GM21360 (cell line): ENCODE results near the gene NCBP3.
"Not testable (repeated sequence)": the region's sequence is repeated elsewhere in the genome, so short reads cannot be mapped to it uniquely, and the experiment has no call there.

Experiments used
- ATAC-seq: cut with Tn5 transposase; IDR thresholded peaks from one replicate; pipeline ENCODE4 v1.9.1; 2021; ENCODE audit warnings: mild to moderate bottlenecking, moderate library complexity; ENCODE audit not compliant: unreplicated experiment

NCBP3 gene

DNA sequence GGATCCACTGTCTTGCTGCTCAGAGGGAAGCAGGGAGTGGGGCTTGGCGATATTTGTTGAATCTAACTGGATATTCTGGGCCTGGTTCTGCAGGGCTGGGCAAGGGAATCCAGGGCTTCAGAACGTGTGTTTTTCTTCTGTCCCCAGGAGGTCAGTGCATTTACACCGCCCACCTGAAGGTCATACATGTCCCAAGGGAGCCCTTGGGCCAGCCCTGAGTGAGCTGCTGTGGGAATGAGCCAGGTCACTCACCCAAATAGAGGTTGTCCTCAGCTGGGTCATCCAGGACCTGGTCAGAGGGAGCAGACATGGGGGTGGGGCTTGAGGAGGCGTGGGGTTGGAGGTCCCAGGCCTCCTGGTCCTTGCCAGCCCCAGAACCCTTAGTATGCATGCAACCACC, 36.2 kb upstream of the NCBP3 start:
- ATAC-seq, result no peak

DNA sequence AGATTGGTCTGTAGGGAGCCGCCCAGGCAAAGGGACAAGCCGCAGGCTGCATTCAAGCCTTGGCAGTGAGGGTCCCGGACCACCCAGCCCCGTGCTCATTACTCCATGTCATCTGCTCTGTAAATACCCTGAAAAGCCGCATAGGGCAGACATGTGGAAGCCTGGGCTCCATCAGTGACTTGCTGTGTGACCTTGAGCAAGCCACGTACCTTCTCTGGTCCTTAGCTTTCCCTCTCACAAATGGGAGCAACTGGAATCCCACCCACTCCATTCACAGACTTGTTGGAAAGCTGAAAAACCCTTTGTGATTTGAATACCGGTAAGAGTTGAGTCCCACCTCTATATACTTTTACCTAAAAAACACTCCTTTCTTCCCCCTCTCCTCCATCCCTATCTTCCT, 34.9 kb upstream of the NCBP3 start:
- ATAC-seq, result no peak

DNA sequence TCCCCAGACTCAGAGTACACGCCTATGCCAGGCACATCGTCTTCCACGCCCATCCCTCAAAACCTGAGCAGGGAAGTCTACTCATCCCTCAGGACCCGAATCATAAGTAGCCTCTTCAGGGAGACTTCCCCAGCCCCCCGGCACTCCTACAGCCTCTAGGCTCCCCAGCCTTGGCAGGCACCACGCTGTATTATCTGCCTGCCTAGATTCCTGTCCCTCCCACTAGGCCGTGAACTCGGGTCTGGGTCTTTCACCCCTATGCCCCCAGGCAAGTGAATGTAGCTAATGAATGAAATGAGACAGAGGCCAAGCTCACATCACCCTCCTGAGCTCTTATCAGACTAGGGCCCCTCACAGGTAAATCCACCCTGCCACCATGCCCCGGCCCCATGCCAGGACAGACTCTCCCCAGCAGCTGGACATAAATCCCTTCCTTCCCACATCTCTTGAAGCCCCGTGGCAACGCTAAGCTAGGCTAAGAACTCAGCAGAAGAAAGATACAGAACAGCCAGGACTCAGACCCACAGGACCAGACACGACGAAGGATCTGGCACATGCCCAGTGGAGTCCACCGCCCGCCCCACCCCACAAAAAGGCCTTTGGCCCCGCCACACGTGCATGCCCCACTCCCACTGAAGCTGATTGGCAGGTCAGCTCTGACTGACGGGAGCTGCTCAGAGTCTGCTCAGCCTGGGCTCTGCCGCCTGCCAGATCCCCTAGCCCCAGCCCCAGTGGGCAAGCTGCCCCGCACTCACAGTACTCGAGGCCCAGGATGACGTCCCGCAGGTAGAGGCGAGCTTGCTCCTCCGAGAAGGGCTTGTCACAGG, 33.8 kb upstream of the NCBP3 start:
- no peak for ATAC-seq

DNA sequence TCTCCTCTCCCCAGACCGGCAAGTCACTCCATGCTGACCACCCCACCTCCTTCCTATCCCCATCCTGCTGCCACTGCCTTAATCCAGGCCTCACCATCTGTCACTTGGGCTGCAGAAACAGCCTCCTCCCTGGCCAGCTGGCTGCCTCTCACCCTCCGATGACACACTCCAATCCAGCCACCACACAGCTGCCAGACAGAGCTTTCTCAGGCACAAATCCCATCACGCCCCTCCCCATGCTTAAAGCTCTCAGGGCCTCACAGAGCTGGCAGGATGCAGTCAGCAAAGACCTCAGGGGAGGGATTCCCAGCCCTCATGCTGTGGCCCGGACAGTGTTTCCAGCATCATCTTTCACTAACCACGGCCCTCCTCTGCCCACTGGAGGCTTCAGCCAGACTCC, 33.1 kb upstream of the NCBP3 start:
- no peak for ATAC-seq

DNA sequence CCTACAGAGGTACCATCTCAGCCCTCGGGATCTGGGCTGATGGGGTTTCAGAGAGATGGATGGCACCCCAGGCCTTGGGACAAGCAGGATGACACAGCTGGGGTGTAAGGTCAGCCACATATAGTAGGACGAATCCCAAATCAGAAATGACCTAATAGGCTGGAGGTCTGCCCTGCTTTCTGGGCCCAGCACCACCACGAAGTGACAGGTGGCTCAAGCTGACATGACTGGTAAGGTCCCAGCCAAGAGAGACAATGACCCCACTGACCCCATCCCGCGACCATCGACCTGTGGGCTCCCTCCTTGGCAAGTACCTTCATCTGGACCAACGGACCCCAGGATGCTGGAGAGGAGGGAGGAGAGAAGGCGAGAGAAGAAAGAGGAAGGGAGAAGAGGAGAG, 31.2 kb upstream of the NCBP3 start:
- no peak for ATAC-seq

DNA sequence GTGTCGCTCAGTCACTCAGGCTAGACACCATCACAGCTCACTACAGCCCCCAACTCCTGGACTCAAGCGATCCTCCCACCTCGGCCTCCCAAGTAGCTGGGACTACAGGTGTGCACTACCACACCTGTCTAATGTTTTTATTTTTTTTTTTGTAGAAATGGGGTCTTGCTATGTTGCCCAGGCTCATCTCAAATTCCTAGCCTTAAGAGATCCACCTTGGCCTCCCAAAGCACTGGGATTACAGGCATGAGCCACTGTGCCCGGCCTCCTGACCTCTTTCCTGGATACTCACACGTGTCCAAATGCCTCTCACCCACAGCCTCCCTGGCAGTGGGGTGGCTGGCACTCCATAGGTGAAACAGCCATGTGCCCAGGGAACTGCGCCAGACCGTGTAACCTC, 29.3 kb upstream of the NCBP3 start:
- ATAC-seq, result no peak

DNA sequence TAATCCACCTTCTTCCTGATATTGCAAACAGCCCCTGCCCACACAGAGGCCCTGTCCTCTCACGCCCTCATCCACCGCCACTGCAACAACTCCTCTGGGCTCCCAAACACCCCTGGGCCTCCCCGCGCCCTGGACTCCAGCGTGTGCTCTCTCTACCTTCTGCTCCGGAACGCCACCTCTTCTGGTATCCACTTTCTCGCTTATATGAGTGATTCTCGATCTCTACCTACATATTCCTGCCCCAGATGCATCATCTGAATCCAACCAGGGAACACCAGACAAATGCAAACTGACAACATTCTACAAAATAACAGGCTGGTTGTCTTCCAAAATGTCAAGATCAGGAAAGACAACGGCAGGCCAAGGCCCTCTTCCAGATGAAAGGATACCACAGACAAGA, 27.8 kb upstream of the NCBP3 start:
- ATAC-seq, result no peak

DNA sequence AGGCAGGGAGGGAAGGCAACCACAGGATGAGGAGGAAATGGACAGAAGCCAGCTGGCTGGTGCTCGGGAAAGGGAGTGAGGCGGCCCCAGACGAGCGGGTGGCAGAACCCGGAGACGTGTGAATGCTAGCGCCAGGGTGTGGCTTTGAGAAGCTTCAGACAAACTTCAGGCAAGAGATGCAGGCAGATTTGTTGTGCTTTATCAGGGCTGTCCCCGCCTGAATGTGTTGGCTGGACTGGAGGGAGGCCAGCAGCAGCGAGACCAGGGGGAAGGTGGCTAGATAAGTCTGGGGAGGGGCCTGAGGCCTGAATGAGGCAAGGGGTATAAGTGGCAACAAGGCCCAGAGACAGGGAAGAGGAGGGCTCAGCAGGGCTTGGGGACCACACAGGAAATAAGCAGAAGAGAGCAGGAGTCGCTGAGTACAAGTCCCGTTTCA, 24.8 kb upstream of the NCBP3 start:
- ATAC-seq, result no peak

DNA sequence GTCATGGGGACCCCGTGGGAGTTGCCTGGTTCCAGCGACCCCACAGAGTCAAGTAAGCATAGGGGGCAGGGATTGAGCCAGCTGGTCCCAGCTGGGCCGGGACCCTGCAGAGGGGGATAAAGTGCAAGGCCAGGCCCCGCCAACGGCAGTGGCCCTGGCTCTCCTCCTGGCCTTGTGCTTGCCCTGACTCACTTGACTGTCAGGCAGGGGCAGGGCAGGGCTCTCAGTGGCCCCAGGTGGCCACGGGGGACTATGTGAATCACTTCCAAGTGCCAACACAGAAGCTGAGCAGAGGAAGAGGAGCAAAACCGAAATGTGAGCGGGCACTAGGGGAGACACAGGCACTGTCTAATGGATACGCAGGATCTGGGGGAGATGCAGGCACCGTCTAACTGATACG, 21.6 kb upstream of the NCBP3 start:
- ATAC-seq, result no peak

DNA sequence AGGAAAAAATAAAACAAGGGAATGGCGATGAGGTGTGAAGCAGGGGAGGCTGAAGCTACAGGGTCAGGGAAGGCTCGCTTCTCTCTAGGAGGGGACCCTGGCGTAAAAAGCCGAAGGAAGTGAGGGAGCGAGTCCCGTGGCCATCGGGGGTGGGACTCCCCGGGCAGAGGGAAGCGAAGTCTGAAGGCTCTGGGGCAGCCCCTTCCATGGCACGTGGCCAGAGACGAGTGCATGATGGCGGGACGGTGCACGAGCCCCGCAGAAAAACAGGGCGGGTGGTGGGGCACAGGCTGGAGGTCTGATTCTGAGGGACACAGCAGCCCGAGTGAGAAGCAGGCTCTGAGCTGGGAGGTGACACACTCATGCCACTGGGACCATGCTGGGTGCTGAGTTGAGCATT, 21.1 kb upstream of the NCBP3 start:
- no peak for ATAC-seq

DNA sequence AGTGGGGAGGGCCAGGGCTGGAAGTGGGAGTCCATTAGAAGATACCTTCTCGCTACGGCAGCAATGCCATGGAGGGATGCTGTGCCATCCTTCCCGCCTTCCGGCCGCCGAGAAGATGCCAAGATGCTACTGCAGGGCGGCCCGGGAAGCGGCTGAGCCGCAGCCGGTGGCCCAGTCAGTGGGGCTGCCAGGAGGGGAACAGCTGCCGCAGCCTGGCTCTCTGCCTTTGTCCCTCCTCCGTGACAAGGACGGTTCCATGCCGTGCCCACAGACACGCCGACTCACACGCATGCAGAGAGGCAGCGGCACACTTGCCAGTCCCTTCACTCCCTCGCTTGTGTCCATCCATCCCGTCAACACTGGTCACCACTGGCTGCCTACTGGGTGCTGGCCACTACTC, 20.2 kb upstream of the NCBP3 start:
- ATAC-seq, result no peak

DNA sequence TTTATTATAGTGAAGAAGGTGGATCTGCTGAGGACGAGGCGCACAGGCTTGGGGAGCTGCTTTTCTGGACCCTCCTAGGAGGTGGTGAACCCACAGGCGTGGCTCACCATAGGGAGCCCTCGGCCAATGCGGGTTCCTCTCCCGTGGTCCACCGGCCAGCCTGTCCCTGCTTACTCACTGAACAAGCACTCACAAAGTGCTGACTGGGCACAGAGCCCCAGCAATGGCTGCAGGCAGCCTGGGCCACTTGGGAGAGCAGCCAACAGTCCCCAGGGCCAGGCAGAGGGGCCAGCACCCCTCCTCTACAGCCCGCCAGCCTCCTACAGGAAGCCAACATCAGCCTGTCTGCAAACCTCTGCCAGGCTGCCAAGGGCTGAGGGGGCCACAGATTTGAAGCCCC, 19.1 kb upstream of the NCBP3 start:
- ATAC-seq, result no peak

DNA sequence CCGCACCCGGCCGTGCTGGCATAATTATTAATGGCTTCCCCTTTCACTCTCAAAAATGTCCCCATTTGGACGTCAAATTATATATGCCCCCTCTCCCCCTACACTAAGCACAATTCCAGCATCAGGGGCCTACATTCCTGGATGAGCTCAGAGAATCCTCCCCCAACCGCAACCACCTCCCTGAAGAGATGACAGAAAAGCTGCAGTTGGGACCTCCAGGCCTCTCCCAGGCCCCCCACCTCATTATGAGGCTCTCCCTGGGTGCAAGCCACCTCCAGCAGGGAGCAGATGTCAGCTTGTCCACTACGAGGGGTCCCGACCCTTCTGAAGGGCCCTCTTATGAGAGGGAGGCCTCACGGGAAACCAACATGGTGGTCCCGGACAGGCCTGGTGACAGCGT, 18.5 kb upstream of the NCBP3 start:
- ATAC-seq, result no peak

DNA sequence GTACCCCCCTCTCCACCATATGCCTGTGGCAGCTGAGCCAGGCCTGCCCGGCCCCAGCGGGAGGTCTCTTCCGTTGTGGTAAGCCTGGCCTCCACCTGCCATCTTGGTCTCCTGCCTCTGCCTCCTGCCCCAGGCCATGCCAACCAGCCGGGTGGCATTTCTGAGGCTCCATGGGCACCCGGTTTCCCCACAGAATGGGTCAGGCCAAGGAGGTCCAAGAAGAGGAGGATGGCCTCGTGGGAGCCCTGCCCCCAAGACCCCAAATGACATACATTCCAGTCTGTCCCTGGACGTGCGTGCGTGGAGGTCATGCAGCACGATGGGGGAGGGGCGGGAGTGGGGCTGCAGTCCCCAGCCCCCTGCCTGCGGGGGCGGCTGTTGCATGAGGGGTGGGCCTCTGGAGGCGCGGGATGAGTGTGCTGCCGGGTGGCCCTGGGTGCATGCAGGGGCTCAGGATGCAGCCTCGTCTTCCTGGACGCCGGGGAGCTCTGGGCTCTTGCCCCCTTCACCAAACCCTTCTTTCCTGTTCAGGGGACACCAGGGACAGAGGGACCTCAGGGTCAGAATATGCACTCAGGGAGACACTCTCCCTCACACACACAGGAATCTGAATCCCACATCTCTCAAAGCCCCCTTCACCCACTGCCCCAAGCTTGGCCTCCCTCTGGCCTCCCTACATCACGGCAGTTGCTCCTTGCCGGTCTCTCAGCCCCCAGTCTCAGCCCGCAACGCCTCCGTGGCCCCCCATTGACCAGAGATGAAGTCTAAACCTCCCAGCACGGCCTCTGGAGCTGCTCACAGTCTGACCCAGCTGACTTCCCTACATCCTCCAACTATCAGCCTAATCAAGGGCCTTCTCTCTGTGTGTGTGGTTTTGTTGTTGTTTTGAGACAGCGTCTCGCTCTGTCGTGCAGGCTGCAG, 16.0 kb upstream of the NCBP3 start:
- no peak for ATAC-seq

DNA sequence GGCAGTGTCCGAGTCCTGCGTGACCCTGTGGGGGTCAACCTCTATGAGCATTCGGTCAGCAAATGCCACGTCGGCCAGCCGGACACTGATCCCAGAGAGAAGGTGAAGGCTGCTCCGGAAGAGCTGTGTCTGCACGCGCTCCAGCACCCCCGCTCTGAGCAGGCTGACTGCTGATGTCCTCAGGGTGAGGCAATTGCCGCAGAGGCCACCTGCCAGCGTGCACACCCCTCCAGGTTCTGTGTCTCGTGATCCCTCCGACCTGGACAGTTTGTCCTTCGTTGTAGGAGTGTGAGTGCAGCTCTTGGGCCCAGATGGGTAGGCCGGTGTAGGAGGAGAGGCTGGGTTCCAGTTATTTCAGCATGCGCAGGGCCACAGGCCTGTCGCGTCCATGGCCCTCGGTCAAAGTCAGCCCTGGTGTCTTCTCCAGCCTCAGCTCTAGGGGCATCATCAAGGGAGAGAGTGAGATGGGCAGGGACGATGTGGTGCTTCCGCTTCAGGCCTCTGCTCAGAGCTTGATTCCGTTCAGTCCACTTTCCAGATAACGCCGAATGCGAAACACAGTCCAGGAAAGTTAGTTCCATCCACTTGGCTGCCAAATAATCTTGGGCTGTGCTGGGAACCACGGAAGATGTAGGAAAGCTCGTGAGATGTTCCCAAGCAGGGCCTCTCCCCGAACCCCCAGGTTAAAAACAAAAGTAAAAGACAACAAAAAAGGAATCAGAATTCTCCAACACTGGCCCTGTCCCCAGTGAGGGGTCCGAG, 15.1 kb upstream of the NCBP3 start:
- ATAC-seq, result no peak

DNA sequence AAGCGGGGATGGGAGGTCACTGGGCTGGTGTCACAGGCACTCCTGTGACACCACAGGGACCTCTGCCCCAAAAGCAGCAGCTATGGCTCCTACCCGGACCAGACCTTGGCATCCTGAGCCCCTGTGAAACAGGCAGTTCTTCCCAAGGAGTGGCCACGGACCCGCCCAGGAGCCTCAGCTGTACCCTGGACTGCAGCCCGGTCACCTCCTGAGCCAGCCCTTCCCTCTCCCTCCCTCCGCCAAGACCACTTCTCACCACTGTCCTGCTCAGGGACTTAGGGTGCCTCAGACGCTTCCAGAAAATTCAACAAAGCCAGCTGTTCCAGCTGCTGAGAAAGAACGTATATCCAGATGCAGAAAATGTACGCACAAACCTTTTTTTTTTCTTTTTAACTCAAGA, 13.9 kb upstream of the NCBP3 start:
- no peak for ATAC-seq

DNA sequence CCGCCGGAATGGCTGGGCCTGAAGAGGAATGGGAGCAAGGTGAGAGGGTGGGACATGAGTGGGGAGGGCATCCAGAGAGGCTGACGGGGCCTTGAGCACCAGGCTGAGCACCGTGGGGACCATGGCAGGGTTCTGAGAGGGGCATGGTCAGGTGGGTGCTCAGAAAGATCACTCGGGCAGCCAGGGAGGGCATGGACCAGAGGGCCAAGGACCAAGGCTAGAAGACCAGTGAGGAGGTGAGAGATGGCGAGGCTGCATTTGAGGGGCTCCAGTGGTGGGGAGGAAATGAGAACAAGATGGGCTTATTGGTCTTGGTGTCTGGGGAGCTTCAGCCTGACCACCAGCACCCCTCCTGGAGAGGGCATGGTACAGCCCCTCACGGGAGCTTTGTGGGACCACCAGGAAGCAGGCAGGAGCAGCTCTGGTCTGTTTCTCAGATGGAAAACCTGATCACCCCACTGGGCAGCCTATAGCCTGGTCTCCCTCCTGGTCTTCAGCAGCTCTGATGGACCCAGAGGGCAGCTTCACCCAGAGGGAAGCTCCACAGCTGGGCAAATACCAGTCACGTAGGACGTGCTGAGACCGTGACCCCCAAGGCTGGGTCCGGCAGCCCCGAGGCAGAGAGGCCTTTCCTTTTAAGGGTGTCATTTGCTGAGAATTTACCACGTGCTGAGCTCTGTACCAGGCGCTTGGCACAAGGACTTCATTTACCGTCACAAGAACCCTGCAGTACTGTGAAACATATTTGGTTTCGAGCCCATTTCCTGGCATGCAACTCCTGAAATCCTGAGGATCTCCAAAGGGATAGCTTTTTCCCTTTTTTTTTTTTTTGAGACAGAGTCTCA, 11.4 kb upstream of the NCBP3 start:
- ATAC-seq, result no peak

DNA sequence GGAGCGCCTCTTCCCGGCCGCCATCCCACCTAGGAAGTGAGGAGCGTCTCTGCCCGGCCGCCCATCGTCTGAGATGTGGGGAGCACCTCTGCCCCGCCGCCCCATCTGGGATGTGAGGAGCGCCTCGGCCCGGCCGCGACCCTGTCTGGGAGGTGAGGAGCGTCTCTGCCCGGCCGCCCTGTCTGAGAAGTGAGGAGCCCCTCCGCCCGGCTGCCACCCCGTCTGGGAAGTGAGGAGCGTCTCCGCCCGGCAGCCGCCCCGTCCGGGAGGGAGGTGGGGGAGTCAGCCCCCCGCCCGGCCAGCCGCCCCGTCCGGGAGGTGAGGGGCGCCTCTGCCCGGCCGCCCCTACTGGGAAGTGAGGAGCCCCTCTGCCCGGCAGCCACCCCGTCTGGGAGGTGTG, 8.2 kb upstream of the NCBP3 start:
- ATAC-seq, result not testable (repeated sequence)

DNA sequence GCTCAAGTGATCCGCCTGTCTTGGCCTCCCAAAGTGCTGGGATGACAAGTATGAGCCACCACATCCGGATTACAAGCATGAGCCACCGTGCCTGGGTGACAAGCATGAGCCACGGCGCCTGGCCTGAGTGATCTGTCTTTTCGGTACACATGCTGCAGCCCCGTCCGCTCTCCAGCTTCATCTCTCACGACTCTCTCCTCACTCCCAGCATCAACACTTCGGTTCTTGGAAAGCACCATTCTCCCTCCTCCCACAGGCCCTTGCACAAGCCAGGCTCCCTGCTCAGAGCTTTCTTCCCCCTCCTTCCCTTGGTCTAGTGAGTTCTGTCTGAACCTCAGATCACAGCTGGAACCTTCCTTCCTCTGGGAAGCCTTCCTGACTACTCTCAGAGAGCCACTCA, 6.5 kb upstream of the NCBP3 start:
- no peak for ATAC-seq

DNA sequence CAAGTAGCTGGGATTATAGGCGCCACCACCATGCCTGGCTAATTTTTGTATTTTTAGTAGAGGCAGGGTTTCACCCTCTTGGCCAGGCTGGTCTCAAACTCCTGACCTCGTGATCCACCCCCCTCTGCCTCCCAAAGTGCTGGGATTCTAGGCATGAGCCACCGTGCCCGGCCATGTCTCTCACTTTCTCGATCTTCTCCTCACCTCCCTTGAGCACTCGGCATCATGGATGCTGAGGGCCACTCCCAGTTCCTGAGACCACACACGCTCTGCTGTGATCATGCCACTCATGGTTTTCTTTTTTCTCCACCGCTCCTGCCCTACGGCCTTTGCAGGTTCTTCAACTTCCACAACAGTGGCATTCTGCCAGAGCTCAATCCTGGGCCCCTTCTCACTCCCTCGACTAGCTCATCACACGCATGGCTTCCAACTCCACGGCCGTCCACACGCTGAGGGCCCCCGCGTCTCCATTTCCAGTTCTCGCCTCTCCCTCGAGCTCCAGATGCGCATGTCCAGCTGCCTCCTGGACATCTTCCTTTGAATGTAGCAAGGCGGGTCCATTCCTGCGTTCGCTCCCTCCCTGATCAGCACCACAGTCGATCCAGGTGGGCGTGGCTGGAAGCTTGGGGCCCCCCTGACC, 5.5 kb upstream of the NCBP3 start:
- no peak for ATAC-seq
